Neuronal stem cell (in vitro differentiated cells): ENCODE measurements around the gene RMDN2.

Experiments
- DNase-seq: peaks from one replicate; pipeline ENCODE4 v3.0.0-alpha.2; 2013; ENCODE audit warnings: low spot score
- H2AFZ ChIP-seq: one replicate; pipeline ENCODE4 v1.6.1; 2013; ENCODE audit warnings: mild to moderate bottlenecking, low read length, inconsistent platforms
- H2AK5ac ChIP-seq: 2 replicates; pipeline ENCODE4 v1.6.1; 2013; ENCODE audit warnings: low read depth, mild to moderate bottlenecking, inconsistent platforms, low read length, moderate library complexity, mixed read lengths
- H2BK120ac ChIP-seq: 2 replicates; pipeline ENCODE4 v1.6.1; 2013; ENCODE audit warnings: low read depth, mild to moderate bottlenecking, inconsistent platforms, low read length, moderate library complexity, mixed read lengths
- H2BK12ac ChIP-seq: one replicate; pipeline ENCODE4 v1.6.1; 2013; ENCODE audit warnings: low read length, inconsistent platforms
- H2BK15ac ChIP-seq: 2 replicates; pipeline ENCODE4 v1.6.1; 2013; ENCODE audit warnings: mild to moderate bottlenecking, low read length, inconsistent platforms, mixed read lengths
- H2BK5ac ChIP-seq: one replicate; pipeline ENCODE4 v1.6.1; 2013; ENCODE audit warnings: inconsistent platforms, mild to moderate bottlenecking, low read length, moderate library complexity
- H3K14ac ChIP-seq: one replicate; pipeline ENCODE4 v1.6.1; 2013; ENCODE audit warnings: low read length, inconsistent platforms
- H3K18ac ChIP-seq: 2 replicates; pipeline ENCODE4 v1.6.1; 2013; ENCODE audit warnings: low read length, inconsistent platforms
- H3K23ac ChIP-seq: 2 replicates; pipeline ENCODE4 v1.6.1; 2013; ENCODE audit warnings: low read depth, mild to moderate bottlenecking, mixed read lengths, low read length, inconsistent platforms; ENCODE audit not compliant: poor library complexity
- H3K27ac ChIP-seq: replicated peaks from 3 replicates; pipeline ENCODE4 v1.5.1; 2013; ENCODE audit warnings: low read length, inconsistent platforms
- H3K27me3 ChIP-seq, 3 experiments: 2 replicates each; pipeline ENCODE4 v1.6.1; 2013; ENCODE audit warnings: low read length in 3 of 3, mild to moderate bottlenecking in 2 of 3, inconsistent platforms in 1 of 3, low read depth in 1 of 3, mixed read lengths in 1 of 3, moderate library complexity in 1 of 3; ENCODE audit not compliant: control insufficient read depth in 3 of 3, insufficient read depth in 3 of 3
- H3K36me3 ChIP-seq, 2 donors: replicated peaks in 1 of 2; 2 replicates each; pipeline ENCODE4 v1.6.1; 2013; ENCODE audit warnings: low read length in 2 of 2; ENCODE audit not compliant: control insufficient read depth in 2 of 2, insufficient read depth in 2 of 2
- H3K4ac ChIP-seq: 2 replicates; pipeline ENCODE4 v1.6.1; 2013; ENCODE audit warnings: inconsistent platforms, mild to moderate bottlenecking, low read length, moderate library complexity
- H3K4me1 ChIP-seq, 2 donors: 1 replicate in 1 of 2; 2 replicates in 1 of 2; pipeline ENCODE4 v1.6.1; 2013; ENCODE audit warnings: low read length in 2 of 2, low read depth in 1 of 2; ENCODE audit not compliant: control insufficient read depth in 2 of 2, insufficient read depth in 1 of 2
- H3K4me2 ChIP-seq: one replicate; pipeline ENCODE4 v1.6.1; 2013; ENCODE audit warnings: mild to moderate bottlenecking, low read length, inconsistent platforms; ENCODE audit not compliant: insufficient read depth, poor library complexity, severe bottlenecking
- H3K4me3 ChIP-seq, 2 donors: 2 replicates each; pipeline ENCODE4 v1.5.1; 2013; ENCODE audit warnings: low read length in 2 of 2, mild to moderate bottlenecking in 2 of 2, inconsistent platforms in 1 of 2, moderate library complexity in 1 of 2
- H3K79me1 ChIP-seq: one replicate; pipeline ENCODE4 v1.6.1; 2013; ENCODE audit warnings: low read depth, mild to moderate bottlenecking, inconsistent platforms, low read length, moderate library complexity
- H3K9ac ChIP-seq: one replicate; pipeline ENCODE4 v1.6.1; 2013; ENCODE audit warnings: mild to moderate bottlenecking, low read depth, low read length, inconsistent platforms; ENCODE audit not compliant: poor library complexity
- H3K9me3 ChIP-seq, 2 donors: replicated peaks in 1 of 2; 2 replicates each; pipeline versions ENCODE3 to v1.6.1; 2013; ENCODE audit warnings: low read length in 2 of 2, mild to moderate bottlenecking in 2 of 2, inconsistent platforms in 1 of 2, low read depth in 1 of 2, mixed read lengths in 1 of 2, moderate library complexity in 1 of 2; ENCODE audit not compliant: control insufficient read depth in 2 of 2, insufficient read depth in 1 of 2
- H4K8ac ChIP-seq: one replicate; pipeline ENCODE4 v1.6.1; 2013; ENCODE audit warnings: low read depth, mild to moderate bottlenecking, inconsistent platforms, low read length, moderate library complexity
- H4K91ac ChIP-seq: one replicate; pipeline ENCODE4 v1.6.1; 2013; ENCODE audit warnings: low read length, low read depth, mild to moderate bottlenecking, inconsistent platforms; ENCODE audit not compliant: poor library complexity
- WGBS, 2 donors: extraction: QIAGEN DNeasy Blood & Tissue Kit; methylation state at CpG; one replicate each; pipeline ENCODE4 v1.1.7; 2013; ENCODE audit warnings: missing lambda C conversion rate in 2 of 2, mixed read lengths in 1 of 2; ENCODE audit not compliant: insufficient read length in 2 of 2, insufficient replicate concordance in 1 of 2; ENCODE audit errors: extremely low coverage in 2 of 2; 5-methylcytosine and 5-hydroxymethylcytosine counted together

RMDN2 gene

GRCh38 chr2:37975808-37976207 is 50.7 kb downstream of the RMDN2 start:
- no peaks in the 10 kb centered on the region for H3K9me3 ChIP-seq
- no peaks in the 10 kb centered on the region for H3K36me3 ChIP-seq
- no peak overlapping the region for H3K4me2 ChIP-seq
- no peak overlapping the region for H3K9ac ChIP-seq
- H3K79me1 ChIP-seq, result no peaks in the 10 kb centered on the region
- H4K91ac ChIP-seq, result no peak overlapping the region
- no peaks in the 10 kb centered on the region for H3K27me3 ChIP-seq
- H3K4ac ChIP-seq, result no peak overlapping the region
- no peaks in the 10 kb centered on the region for H3K4me1 ChIP-seq
- no peak overlapping the region for H3K4me3 ChIP-seq
- no peak for DNase-seq
- no peak overlapping the region for H2BK5ac ChIP-seq
- no CpG with 5 or more reads among the region's 2 CpGs for WGBS, 2 donors
- H2AFZ ChIP-seq, result no peak overlapping the region
- H2BK12ac ChIP-seq, result no peak overlapping the region
- no peak overlapping the region for H2BK120ac ChIP-seq
- no peak overlapping the region for H3K18ac ChIP-seq
- no peak overlapping the region for H2BK15ac ChIP-seq
- H3K23ac ChIP-seq, result no peak overlapping the region
- no peak overlapping the region for H2AK5ac ChIP-seq
- H3K14ac ChIP-seq, result no peak overlapping the region
- no peak overlapping the region for H4K8ac ChIP-seq
- no peak overlapping the region for H3K27ac ChIP-seq

GRCh38 chr2:37976411-37976810 is 51.3 kb downstream of the RMDN2 start:
- no peak for DNase-seq
- Histone ChIP-seq H3K79me1 (no peaks in the 10 kb centered on the region), H3K4me3 (no peak overlapping the region), H3K36me3 (no peaks in the 10 kb centered on the region), H2BK120ac (no peak overlapping the region), H3K4me2 (no peak overlapping the region), H4K8ac (no peak overlapping the region), H3K14ac (no peak overlapping the region), H2AK5ac (no peak overlapping the region), H3K9ac (no peak overlapping the region), H2BK15ac (no peak overlapping the region), H3K18ac (no peak overlapping the region), H3K4me1 (no peaks in the 10 kb centered on the region), H3K9me3 (no peaks in the 10 kb centered on the region), H3K23ac (no peak overlapping the region), H2BK12ac (no peak overlapping the region), H2BK5ac (no peak overlapping the region), H3K27me3 (no peaks in the 10 kb centered on the region), H4K91ac (no peak overlapping the region), H3K27ac (no peak overlapping the region), H2AFZ (no peak overlapping the region), H3K4ac (no peak overlapping the region)
- no CpG with 5 or more reads among the region's 1 CpG for WGBS, 2 donors

- no CpG with 5 or more reads among the region's 3 CpGs for WGBS, 2 donors
Observed at GRCh38 chr2:37982147-37982582, 57.1 kb downstream of the RMDN2 start.

DNA sequence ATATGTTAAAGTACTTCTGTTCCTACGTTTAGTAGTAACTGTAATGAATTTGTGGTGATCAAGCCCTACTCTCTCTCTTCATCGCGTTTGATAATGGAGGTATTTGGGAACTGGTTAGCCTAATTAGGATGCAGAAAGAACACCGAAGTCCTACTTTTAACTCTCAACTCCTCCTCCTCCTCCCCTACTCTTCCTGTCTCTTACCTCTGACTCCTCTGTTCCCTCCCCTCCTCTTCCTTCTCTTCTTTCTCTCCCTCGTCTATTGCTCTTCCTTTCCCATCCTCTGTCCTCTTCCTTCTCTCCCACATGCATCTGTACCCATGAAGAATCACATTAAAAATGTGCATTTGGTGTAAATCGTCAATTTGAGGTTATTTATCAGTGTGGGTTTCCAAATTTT is 57.8 kb downstream of the RMDN2 start:
- no peak for DNase-seq

More at GRCh38 chr2:37982147-37982582, 57.1 kb downstream of the RMDN2 start:
- no peak overlapping the region for H3K14ac ChIP-seq
- H2BK12ac ChIP-seq, result no peak overlapping the region
- no peaks in the 10 kb centered on the region for H3K79me1 ChIP-seq
- no peak overlapping the region for H2BK15ac ChIP-seq
- no peak overlapping the region for H3K27ac ChIP-seq
- no peak overlapping the region for H3K18ac ChIP-seq
- peak overlapping the region; percentile 39 for H2AFZ ChIP-seq
- no peak overlapping the region for H3K9ac ChIP-seq
- no peak overlapping the region for H4K91ac ChIP-seq
- no peaks in the 10 kb centered on the region for H3K36me3 ChIP-seq
- DNase-seq, result peak; percentile 69
- no peaks in the 10 kb centered on the region for H3K4me1 ChIP-seq
- H3K27me3 ChIP-seq, result no peaks in the 10 kb centered on the region
- H2BK120ac ChIP-seq, result no peak overlapping the region
- H3K23ac ChIP-seq, result no peak overlapping the region
- no peak overlapping the region for H3K4me2 ChIP-seq
- H4K8ac ChIP-seq, result no peak overlapping the region
- no peaks in the 10 kb centered on the region for H3K9me3 ChIP-seq
- no peak overlapping the region for H3K4ac ChIP-seq
- H3K4me3 ChIP-seq, result no peak overlapping the region
- H2AK5ac ChIP-seq, result no peak overlapping the region
- no peak overlapping the region for H2BK5ac ChIP-seq

More for the DNA sequence above, 57.8 kb downstream of the RMDN2 start:
- no CpG with 5 or more reads among the region's 6 CpGs for WGBS, 2 donors
- H3K23ac ChIP-seq, result no peak overlapping the region
- H2AFZ ChIP-seq, result no peak overlapping the region
- no peak overlapping the region for H2AK5ac ChIP-seq
- no peak overlapping the region for H3K4me2 ChIP-seq
- H3K4me1 ChIP-seq, result no peaks in the 10 kb centered on the region
- no peak overlapping the region for H3K9ac ChIP-seq
- no peak overlapping the region for H2BK15ac ChIP-seq
- no peak overlapping the region for H4K91ac ChIP-seq
- H3K27me3 ChIP-seq, result no peaks in the 10 kb centered on the region
- H3K27ac ChIP-seq, result no peak overlapping the region
- no peak overlapping the region for H2BK5ac ChIP-seq
- H2BK120ac ChIP-seq, result no peak overlapping the region
- H3K4ac ChIP-seq, result no peak overlapping the region
- H3K9me3 ChIP-seq, result no peaks in the 10 kb centered on the region
- no peak overlapping the region for H2BK12ac ChIP-seq
- no peak overlapping the region for H3K18ac ChIP-seq
- no peaks in the 10 kb centered on the region for H3K79me1 ChIP-seq
- H4K8ac ChIP-seq, result no peak overlapping the region
- no peak overlapping the region for H3K14ac ChIP-seq
- no peak overlapping the region for H3K4me3 ChIP-seq
- no peaks in the 10 kb centered on the region for H3K36me3 ChIP-seq
